ENCODE data around the gene FOXC2. TPM values are rescaled to one million over a fixed set of nuclear protein-coding genes. Genes with fewer than 3 reads are reported as not detected.

The FOXC2 gene
- polyA plus RNA-seq, 1 of the 3 experiments (the other 2 are of a cell fraction) = 1.3 TPM

GRCh38 chr16:86524029-86524428 lies 42.6 kb upstream of the FOXC2 start:
- Histone ChIP-seq H3K4me3 (ENCODE audit: low read depth in 2 of 2, low read length in 1 of 2) (no peak overlapping the region), H3K36me3 (replicated peaks in 1 of 2; ENCODE audit: control insufficient read depth in 1 of 2, insufficient read depth in 2 of 2, low read length in 1 of 2) (no peaks in the 10 kb centered on the region), H3K4me2 (no peak overlapping the region), H2AFZ (ENCODE audit: low read depth) (no peak overlapping the region), H3K79me2 (ENCODE audit: insufficient read depth) (no peaks in the 10 kb centered on the region), H3K4me1 (ENCODE audit: control insufficient read depth in 1 of 2, insufficient read depth in 2 of 2, low read depth in 1 of 2, low read length in 1 of 2) (no peaks in the 10 kb centered on the region), H3F3A (replicated peaks; ENCODE audit: insufficient read depth) (no peaks in the 10 kb centered on the region), H3K9me3 (no peaks in the 10 kb centered on the region), H3K27ac (ENCODE audit: low read depth in 2 of 2, low read length in 1 of 2) (no peak overlapping the region), H3K9ac (no peak overlapping the region), H4K20me1 (ENCODE audit: insufficient read depth) (no peaks in the 10 kb centered on the region), H3K9me2 (no peaks in the 10 kb centered on the region), H3K27me3 (ENCODE audit: insufficient read depth) (peaks cover 46% of the 10 kb centered on the region)
- POLR2A ChIA-PET = no interaction called here
- CTCF ChIA-PET = interaction anchor here (10.0 kb wide), 1 partner anchor 449 kb away, joined by 178 read pairs; no protein-coding TSS in a partner anchor
- no peak for DNase-seq
- TF ChIP-seq CTCF (IDR thresholded peaks at IDR 0.05) = 0 out of 2 replicates have a peak, but pooled peaks have one; percentile 2
- no peak for TF ChIP-seq TEAD4 (IDR thresholded peaks at IDR 0.05; ENCODE audit: borderline replicate concordance, insufficient read depth)
- WGBS (ENCODE audit: low lambda C conversion rate) = 13% methylated on average over 6 of the region's 6 CpGs

- no peaks in the 10 kb centered on the region for H3K9me3 ChIP-seq
- no peaks in the 10 kb centered on the region for H3K36me3 ChIP-seq (replicated peaks in 1 of 2; ENCODE audit: control insufficient read depth in 1 of 2, insufficient read depth in 2 of 2, low read length in 1 of 2)
- no peak overlapping the region for H2AFZ ChIP-seq (ENCODE audit: low read depth)
- H3K27me3 ChIP-seq (ENCODE audit: insufficient read depth) = peaks cover 41% of the 10 kb centered on the region
- no peak overlapping the region for H3K27ac ChIP-seq (ENCODE audit: low read depth in 2 of 2, low read length in 1 of 2)
- H3K79me2 ChIP-seq (ENCODE audit: insufficient read depth) = no peaks in the 10 kb centered on the region
- H3K9ac ChIP-seq = no peak overlapping the region
- DNase-seq = no peak
- no peaks in the 10 kb centered on the region for H3K9me2 ChIP-seq
- no peaks in the 10 kb centered on the region for H3K4me1 ChIP-seq (ENCODE audit: control insufficient read depth in 1 of 2, insufficient read depth in 2 of 2, low read depth in 1 of 2, low read length in 1 of 2)
- no peak overlapping the region for H3K4me2 ChIP-seq
- ChIA-PET POLR2A (no interaction called here), CTCF (interaction anchor here (0.7 to 4.9 kb wide), 2 partner anchors 7 to 705 kb away, joined by 3 to 37 read pairs; no protein-coding TSS in a partner anchor)
- H3F3A ChIP-seq (replicated peaks; ENCODE audit: insufficient read depth) = no peaks in the 10 kb centered on the region
- no peaks in the 10 kb centered on the region for H4K20me1 ChIP-seq (ENCODE audit: insufficient read depth)
- WGBS (ENCODE audit: low lambda C conversion rate) = 24% methylated on average over 11 of the region's 12 CpGs
- H3K4me3 ChIP-seq (ENCODE audit: low read depth in 2 of 2, low read length in 1 of 2) = no peak overlapping the region
- TF ChIP-seq EZH2phosphoT487 (IDR thresholded peaks at IDR 0.05; ENCODE audit: borderline replicate concordance, low read depth) (no peak), FOXJ3 (CRISPR knock-in tag; IDR thresholded peaks at IDR 0.05) (no peak), FOSL2 (IDR thresholded peaks at IDR 0.05; ENCODE audit: borderline replicate concordance, low read depth) (no peak), USF1 (IDR thresholded peaks at IDR 0.05; ENCODE audit: borderline replicate concordance, low read depth) (no peak), GATA2 (CRISPR knock-in tag; IDR thresholded peaks at IDR 0.05) (no peak), CHD2 (IDR thresholded peaks at IDR 0.05; ENCODE audit: low read length, partially characterized antibody) (no peak), POLR2AphosphoS5 (IDR thresholded peaks at IDR 0.05; ENCODE audit: low read depth, low read length) (no peak), MXI1 (IDR thresholded peaks at IDR 0.05; ENCODE audit: low read depth, low read length) (no peak), FOXM1 (IDR thresholded peaks at IDR 0.05; ENCODE audit: low read depth) (no peak), JUND (IDR thresholded peaks at IDR 0.05) (no peak), EP300 (IDR thresholded peaks at IDR 0.05; ENCODE audit: borderline replicate concordance in 1 of 2, low read depth in 1 of 2, low read length in 1 of 2) (no peak), NFIC (IDR thresholded peaks at IDR 0.05; ENCODE audit: borderline replicate concordance) (no peak), TAF1 (IDR thresholded peaks at IDR 0.05; ENCODE audit: borderline replicate concordance, low read depth, low read length) (no peak), YY1 (IDR thresholded peaks at IDR 0.05; ENCODE audit: low read depth) (no peak), CTCF (IDR thresholded peaks at IDR 0.05) (no peak), RAD21 (IDR thresholded peaks at IDR 0.05; ENCODE audit: low read length) (no peak), SMC3 (IDR thresholded peaks at IDR 0.05; ENCODE audit: low read depth, low read length) (no peak)
These were observed 40.9 kb upstream of the FOXC2 start for GRCh38 chr16:86525696-86526095.

Data from SK-N-SH (cell line).